ENCODE measurements around the gene ARVCF.

DNA sequence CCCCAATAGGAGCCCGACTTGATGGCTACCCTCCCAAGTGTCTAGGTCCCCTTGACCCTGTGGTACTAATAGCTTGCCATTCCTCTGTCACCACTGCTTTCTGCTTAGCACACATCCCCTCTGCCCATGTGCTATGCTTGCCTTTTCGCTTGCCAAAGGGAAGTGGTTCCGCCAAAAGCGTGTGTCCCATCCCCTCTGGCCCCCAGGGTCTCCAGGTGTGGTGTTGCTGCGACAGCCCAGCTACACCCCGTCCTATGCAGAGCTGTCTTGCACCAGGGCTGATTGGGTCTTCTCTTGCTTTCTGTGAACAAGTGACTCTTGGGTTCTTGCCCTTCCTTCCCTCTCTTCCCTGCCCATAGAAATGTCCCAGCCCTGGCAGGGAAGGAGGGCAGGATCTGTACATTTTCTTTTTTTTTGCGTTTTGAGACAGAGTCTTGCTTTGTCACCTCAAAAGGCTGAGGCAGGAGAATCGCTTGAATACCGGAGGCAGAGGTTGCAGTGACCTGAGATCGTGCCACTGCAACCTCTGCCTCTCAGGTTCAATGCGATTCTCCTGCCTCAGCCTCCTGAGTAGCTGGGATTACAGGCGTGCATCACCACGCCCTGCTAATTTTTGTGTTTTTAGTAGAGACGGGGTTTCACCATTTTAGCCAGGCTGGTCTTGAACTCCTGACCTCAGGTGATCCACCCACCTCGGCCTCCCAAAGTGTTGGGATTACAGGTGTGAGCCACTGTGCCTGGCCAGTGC lies 8.2 kb upstream of the ARVCF start:
- TF ChIP-seq EZH2phosphoT487 (IDR thresholded peaks at IDR 0.05; ENCODE audit: insufficient read depth, low read depth) (no peak), EZH2 (IDR thresholded peaks at IDR 0.05; ENCODE audit: insufficient read depth, poor library complexity, severe bottlenecking) (no peak)
